Right ventricle myocardium superior (tissue), 1 donor: ENCODE measurements around the gene ZNF844. TPM values are rescaled to one million over a fixed set of nuclear protein-coding genes. Genes with fewer than 3 reads are reported as not detected.
"Not testable (repeated sequence)": the region's sequence is repeated elsewhere in the genome, so short reads cannot be mapped to it uniquely, and the experiment has no call there.

ENCODE experiments used
- ATAC-seq: fragments of 200-7000 bp; cut with Tn5 transposase; one replicate; pipeline ENCODE4 v1.9.1; 2020; ENCODE audit warnings: mild to moderate bottlenecking; ENCODE audit not compliant: poor library complexity
- DNase-seq: peaks from one replicate; pipeline ENCODE4 v3.0.0-alpha.2; 2020
- intact Hi-C: fragments of 100-400 bp; cut with DNase I; formaldehyde crosslinking; loops from one replicate; pipeline ENCODE4 v1.11.2; 2022
- long read RNA-seq: library from polyadenylated mRNA; unstranded; transcript quantifications from one replicate; pipeline ENCODE4 v2.0.0, GENCODE V29; 2021
- total RNA-seq: library from RNA; stranded (reverse); fragmentation: NEBNext Ultra II Directional; extraction: Animal tissue kit (Norgen Biotek cat#: 25700); gene quantifications from one replicate; pipeline ENCODE4 v1.2.1, GENCODE V29; 2021
- donor health status: DM: no; HTN: yes; CAD: no; lungs with severe emphysema.

The ZNF844 gene
- 12.4 TPM for total RNA-seq
- long read RNA-seq, full-length matches to known transcripts: 2 of 2 reads
- long read RNA-seq, partial matches to known transcripts: 0 of 2 reads
- long read RNA-seq, other reads (novel, unspliced or antisense): 0 of 2 reads

DNA sequence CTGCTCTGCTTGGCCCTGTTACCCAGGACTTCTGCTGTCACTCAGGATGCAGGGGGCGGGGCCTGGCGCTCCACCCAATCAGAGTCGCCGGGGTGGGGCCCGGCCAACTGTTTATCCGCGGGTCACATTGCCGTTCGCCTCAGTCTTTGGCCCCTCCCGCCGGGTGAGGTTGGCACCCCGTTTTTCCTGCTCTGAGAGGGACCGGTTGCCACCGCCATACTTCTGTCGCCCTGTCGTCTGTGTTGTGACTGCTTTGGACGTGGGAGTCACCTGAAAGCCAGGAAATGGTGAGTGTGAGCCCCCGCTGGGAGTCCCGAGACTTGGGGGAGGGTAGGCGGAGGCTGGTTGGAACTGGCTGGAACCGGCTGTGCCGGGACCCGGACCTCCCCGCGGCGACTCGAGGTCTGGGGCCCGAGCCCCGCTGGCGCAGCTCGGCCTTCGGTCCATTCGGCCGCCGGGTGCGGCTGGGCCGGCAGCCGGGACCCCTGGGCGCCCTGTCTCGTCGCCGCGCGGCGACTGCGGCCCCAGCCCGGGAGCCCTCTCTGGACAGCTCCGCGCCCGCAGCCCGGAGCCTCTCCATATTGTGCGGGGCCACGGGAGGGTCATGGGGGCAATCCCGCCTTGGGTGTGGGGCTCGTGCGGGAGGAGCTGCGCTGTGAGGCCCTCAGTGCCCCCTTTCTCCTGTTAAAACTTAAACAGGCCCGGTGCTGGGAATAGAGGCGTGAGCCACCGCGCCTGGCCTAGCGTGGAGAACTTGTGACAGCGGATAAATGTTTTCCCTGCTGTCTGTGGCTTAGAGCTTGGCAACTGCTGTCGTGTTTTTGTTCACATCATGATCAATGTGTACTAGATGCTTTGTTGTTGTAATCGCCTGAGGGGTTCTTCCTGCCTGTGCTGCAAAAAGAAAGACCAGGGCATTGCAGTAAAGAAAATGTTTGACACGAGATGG is at the start of gene ZNF844:
Gene ZNF844, plus strand, starts transcription at position 142 of the 949 bp plus-strand sequence. Its CDS starts 143 bp downstream, at position 285.
- DNase-seq (peak; percentile 99), ATAC-seq (peak; percentile 99)
- intact Hi-C loops: no loop called here

DNA sequence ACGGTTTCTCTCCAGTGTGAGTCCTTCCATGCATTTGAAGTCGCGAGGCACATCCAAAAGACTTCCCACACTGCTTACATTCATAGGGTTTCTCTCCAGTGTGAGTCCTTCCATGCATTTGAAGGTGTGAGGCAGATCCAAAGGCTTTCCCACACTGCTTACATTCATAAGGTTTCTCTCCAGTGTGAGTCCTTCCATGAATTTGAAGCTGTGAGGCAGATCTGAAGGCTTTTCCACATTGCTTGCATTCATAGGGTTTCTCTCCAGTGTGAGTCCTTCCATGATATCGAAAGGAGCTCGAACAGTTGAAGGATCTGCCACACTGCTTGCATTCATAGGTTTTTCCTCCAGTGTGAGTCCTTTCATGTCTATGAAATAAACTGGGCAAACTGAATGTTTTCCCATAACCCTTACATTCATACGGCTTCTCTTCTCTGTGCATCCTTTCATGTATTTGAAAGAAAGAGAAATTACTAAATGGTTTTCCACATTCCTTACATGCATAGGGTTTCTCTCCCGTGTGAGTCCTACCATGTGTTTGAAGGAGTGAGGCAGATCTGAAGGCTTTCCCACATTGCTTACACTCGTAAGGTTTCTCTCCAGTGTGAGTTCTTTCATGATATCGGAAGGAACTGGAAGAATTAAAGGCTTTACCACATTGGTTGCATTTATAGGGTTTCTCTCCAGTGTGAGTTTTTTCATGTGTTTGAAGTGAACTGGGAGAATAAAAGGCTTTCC is 49.3 kb upstream of the ZNF844 start:
- ATAC-seq (no peak), DNase-seq (no peak)
- intact Hi-C loops: no loop called here

- DNase-seq (no peak), ATAC-seq (no peak)
- intact Hi-C loops: no loop called here
Measured at GRCh38 chr19:12015753-12016116, 48.8 kb upstream of the ZNF844 start.

GRCh38 chr19:12034198-12034597 is 30.3 kb upstream of the ZNF844 start:
- ATAC-seq (no peak), DNase-seq (no peak)
- intact Hi-C loops: no loop called here

DNA sequence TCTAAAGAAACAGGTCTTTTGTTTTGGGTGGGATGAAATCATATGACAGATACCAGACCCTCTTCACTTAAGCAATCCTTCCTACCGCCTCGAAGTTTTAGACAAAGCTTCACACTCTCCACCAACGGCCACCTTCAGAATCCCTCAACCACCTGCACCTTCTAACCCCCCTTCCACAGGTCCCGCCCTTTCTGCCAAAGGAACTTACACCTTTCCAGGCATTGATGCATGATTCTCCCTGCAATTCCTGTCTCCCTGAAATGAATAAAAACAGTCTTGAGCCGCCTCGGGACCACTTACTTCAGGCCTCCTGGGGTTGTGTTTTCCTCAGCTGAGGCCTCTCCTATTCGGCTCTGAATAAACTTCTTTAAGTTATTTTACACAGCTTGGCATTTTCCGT is 29.9 kb upstream of the ZNF844 start:
- DNase-seq (no peak), ATAC-seq (no peak)
- intact Hi-C loops: no loop called here

- peak; percentile 98 for DNase-seq
- ATAC-seq: peak; percentile 100
- intact Hi-C loops: no loop called here
Measured at GRCh38 chr19:12035220-12036172, 29.0 kb upstream of the ZNF844 start, which contains the start of gene ZNF433. Gene ZNF433 (minus strand): TSS chr19:12035679. CDS start chr19:12035539, 140 bp downstream.

DNA sequence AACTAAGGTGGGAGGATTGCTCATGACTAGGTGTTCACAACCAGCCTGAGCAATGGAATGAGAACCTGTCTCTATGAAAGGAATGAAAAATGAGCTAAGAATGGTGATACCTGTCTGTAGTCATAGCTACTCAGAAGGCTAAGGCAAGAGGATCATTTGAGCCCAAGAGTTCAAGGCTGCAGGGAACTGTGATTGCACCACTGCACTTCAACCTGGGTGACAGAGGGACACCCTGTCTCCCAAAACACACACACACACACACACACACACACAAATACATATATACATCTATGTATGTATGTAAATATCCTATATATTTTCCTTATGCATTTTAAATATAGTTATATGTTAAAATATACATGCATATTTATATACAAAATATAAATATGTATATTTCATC is 21.6 kb upstream of the ZNF844 start:
- ATAC-seq (no peak), DNase-seq (no peak)
- intact Hi-C loops: no loop called here

DNA sequence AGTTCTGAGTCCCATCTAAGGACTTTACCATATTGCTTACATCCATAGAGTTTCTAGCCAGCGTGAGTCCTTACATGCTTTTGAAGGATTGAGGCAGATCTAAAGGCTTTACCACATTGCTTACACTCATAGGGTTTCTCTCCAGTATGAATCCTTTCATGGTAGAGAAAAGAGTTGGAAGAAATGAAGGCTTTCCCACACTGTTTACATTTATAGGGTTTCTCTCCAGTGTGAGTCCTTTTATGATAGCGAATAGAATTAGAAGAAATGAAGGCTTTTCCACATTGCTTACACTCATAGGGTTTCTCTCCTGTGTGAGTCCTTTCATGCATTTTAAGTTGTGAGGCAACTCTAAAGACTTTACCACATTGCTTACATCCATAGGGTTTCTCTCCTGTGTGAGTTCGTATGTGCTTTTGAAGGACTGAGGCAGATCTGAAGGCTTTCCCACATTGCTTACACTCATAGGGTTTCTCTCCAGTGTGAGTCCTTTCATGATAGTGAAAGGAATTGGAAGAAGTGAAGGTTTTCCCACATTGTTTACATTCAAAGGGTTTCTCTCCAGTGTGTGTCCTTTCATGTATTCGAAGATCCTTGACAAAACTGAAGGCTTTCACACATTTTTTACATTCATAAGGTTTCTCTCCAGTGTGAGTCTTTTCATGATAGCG is 20.6 kb upstream of the ZNF844 start:
- intact Hi-C loops: no loop called here
- DNase-seq (no peak), ATAC-seq (no peak)

GRCh38 chr19:12047868-12048267 is 16.7 kb upstream of the ZNF844 start:
- no peak for ATAC-seq
- no peak for DNase-seq
- intact Hi-C loops: no loop called here

GRCh38 chr19:12052091-12052496 is 12.4 kb upstream of the ZNF844 start:
- DNase-seq: no peak
- intact Hi-C loops: no loop called here
- no peak for ATAC-seq

DNA sequence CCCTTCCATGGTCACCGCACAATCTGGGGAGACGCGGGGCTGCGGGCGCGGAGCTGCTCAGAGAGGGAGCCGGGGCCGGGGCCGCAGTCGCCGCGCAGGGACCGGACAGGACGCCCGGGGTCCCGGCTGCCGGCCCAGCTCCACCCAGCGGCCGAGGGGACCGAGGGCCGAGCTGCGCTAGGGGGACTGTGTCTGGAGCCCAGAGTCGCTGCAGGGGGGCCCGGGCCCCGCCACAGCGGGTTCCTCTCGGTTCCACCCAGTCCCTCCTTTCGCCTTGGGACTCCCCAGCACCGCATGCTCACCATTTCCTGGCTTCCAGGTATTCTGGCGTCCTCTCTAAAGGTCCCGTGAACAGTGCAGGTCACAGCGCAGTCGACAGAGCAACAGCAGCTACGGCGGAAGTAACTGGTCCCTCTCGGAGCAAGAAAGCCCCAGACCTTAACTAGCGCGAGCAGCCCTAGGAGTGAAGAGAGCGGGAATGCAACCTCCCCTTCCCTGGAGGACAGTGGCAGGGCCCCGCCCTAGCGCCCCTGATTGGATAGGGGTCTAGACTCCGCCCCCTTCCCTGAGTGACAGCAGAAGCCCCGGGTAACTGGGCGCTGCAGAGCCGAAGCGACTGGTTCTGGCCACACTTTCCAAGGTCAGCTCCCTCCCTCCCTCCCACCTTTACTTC is 11.9 kb upstream of the ZNF844 start, which contains the start of gene ZNF878:
Gene ZNF878, minus strand, starts transcription at position 465 of the 673 bp plus-strand sequence. Its CDS starts 160 bp downstream, at position 305.
- ATAC-seq (peak; percentile 100), DNase-seq (peak; percentile 93)
- intact Hi-C loops: no loop called here

DNA sequence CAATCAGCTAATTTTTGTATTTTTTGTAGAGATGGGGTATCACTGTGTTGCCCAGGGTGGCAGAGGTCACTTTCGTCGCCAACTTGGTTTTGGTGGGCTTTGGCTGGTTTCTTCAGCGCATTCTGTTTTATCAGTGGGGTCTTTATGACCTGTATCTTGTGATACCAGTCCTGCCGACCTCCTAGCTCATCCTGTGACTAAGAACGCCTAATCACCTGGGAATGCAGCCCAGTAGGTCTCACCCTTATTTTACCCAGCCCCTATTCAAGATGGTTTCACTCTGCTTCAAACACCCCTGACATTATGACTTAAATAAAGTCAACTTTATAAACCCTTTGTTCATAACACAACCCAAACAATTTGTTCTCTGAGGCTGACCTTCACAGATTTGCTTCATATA is 8.7 kb upstream of the ZNF844 start:
- DNase-seq (no peak), ATAC-seq (no peak)
- intact Hi-C loops: no loop called here

DNA sequence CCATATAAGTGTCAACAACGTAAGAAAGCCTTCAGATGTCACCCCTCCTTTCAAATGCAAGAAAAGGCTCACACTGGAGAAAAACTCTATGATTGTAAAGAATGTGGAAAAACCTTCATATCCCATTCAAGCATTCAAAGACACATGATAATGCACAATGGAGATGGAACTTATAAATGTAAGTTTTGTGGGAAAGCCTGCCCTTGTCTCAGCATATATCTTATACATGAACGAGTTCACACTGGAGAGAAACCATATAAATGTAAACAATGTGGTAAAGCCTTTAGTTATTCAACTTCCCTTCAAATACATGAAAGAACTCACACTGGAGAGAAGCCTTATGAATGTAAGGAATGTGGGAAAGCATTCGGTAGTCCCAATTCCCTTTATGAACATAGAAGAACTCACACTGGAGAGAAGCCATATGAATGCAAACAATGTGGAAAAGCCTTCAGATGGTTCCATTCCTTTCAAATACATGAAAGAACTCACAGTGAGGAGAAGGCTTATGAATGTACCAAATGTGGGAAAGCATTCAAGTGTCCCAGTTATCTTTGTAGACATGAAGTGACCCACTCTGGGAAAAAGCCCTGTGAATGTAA is 11.1 kb downstream of the ZNF844 start:
- intact Hi-C loops: no loop called here
- no peak for DNase-seq
- ATAC-seq: no peak

DNA sequence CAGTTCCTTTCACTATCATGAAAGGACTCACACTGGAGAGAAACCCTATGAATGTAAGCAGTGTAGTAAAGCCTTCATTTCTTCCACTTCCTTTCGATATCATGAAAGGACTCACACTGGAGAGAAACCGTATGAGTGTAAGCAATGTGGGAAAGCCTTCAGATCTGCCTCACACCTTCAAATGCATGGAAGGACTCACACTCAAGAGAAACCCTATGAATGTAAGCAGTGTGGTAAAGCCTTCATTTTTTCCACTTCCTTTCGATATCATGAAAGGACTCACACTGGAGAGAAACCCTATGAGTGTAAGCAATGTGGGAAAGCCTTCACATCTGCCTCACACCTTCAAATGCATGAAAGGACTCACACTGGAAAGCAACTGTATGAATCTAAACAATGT is 11.8 kb downstream of the ZNF844 start:
- ATAC-seq, DNase-seq, intact Hi-C loops: not testable (repeated sequence)

DNA sequence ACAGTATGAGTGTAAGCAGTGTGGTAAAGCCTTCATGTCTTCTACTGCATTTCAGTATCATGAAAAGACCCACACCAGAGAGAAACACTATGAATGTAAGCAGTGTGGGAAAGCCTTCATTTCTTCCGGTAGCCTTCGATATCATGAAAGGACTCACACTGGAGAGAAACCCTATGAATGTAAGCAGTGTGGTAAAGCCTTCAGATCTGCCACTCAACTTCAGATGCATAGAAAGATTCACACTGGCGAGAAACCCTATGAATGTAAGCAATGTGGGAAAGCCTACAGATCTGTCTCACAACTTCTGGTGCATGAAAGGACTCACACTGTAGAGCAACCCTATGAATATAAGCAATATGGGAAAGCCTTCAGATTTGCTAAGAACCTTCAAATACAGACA is 12.8 kb downstream of the ZNF844 start:
- intact Hi-C loops: no loop called here
- DNase-seq: no peak
- ATAC-seq: no peak

DNA sequence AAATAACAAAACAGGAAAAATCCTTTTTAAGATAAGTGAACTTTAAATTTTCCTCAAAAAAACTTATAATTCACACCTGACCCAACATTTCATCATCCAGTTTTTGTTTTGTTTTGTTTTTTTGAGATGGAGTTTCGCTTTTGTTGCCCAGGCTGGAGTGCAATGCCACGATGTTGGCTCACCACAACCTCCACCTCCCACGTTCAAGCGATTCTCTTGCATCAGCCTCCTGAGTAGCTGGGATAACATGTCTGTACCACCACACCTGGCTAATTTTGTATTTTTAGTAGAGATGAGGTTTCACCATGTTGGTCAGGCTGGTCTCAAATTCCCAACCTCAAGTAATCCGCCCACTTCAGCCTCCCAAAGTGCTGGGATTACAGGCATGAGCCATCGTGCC is 18.8 kb downstream of the ZNF844 start:
- ATAC-seq, DNase-seq, intact Hi-C loops: not testable (repeated sequence)
